Transverse colon (tissue), 4 donors: ENCODE results near the gene DBNL. TPM values are rescaled to one million over a fixed set of nuclear protein-coding genes. Genes with fewer than 3 reads are reported as not detected.
"Not testable (repeated sequence)": the region's sequence is repeated elsewhere in the genome, so short reads cannot be mapped to it uniquely, and the experiment has no call there.

Source experiments
- DNase-seq: peaks from one replicate; pipeline ENCODE4 v3.0.0-alpha.2; 2019
- H3K27ac ChIP-seq, 4 donors: fragments of 200-600 bp; sonication (generic); 2 replicates each; pipeline ENCODE4 v1.5.1; 2016 to 2018; ENCODE audit warnings: inconsistent platforms in 4 of 4
- H3K27me3 ChIP-seq: fragments of 200-600 bp; sonication (generic); 2 replicates; pipeline ENCODE4 v1.5.1; 2017; ENCODE audit warnings: inconsistent platforms
- H3K36me3 ChIP-seq, 4 donors: fragments of 200-600 bp; sonication (generic); 2 replicates each; pipeline ENCODE4 v1.5.1; 2017 to 2019; ENCODE audit warnings: inconsistent platforms in 4 of 4
- H3K4me1 ChIP-seq, 4 donors: fragments of 200-600 bp; sonication (generic); 2 replicates each; pipeline ENCODE4 v1.5.1; 2017 to 2020; ENCODE audit warnings: inconsistent platforms in 4 of 4
- H3K4me3 ChIP-seq, 4 donors: fragments of 200-600 bp; sonication (generic); 1 replicate in 1 of 4; 2 replicates in 3 of 4; pipeline versions ENCODE4 v1.5.1 to v1.6.1; 2017 to 2019; ENCODE audit warnings: inconsistent platforms in 4 of 4
- H3K9me3 ChIP-seq, 2 donors: fragments of 200-600 bp; sonication (generic); 2 replicates each; pipeline ENCODE4 v1.5.1; 2017 to 2019; ENCODE audit warnings: inconsistent platforms in 2 of 2
- CTCF ChIP-seq, 5 experiments: fragments of 200-600 bp in 3 of 5; fragments of 450-650 bp in 2 of 5; sonication (generic) in 3 of 5; IDR thresholded peaks; 1 replicate in 2 of 5; 2 replicates in 3 of 5; pipeline ENCODE4 v1.5.1; 2016 to 2017; ENCODE audit warnings: antibody characterized with exemption in 5 of 5, inconsistent platforms in 3 of 5, mild to moderate bottlenecking in 2 of 5, moderate library complexity in 1 of 5
- EP300 ChIP-seq: sonication (generic); formaldehyde crosslinking; IDR thresholded peaks from one replicate; pipeline ENCODE4 v1.6.1; 2017; ENCODE audit warnings: antibody characterized with exemption, low read depth
- POLR2A ChIP-seq: fragments of 450-650 bp; IDR thresholded peaks from one replicate; pipeline ENCODE4 v1.6.1; 2016; ENCODE audit warnings: antibody characterized with exemption, mild to moderate bottlenecking, moderate library complexity
- POLR2AphosphoS5 ChIP-seq, 3 donors: sonication (generic); formaldehyde crosslinking; IDR thresholded peaks; one replicate each; pipeline ENCODE4 v1.6.1; 2016; ENCODE audit warnings: antibody characterized with exemption in 3 of 3
- WGBS, 2 donors: methylation state at CpG; one replicate each; pipeline ENCODE4 v1.1.5; 2018; ENCODE audit warnings: low coverage in 1 of 2; 5-methylcytosine and 5-hydroxymethylcytosine counted together
- in situ Hi-C, 4 donors: fragments of 200-750 bp; cut with MboI; loops; one replicate each; pipeline versions ENCODE4 v1.15.0 to v1.15.1; 2017; ENCODE audit warnings: low sequenced_read_pairs in 3 of 4, low pct_ligation_motif_present in 1 of 4, low pct_unique_long_range_greater_than_20kb in 1 of 4
- intact Hi-C: fragments of 100-400 bp; cut with DNase I; formaldehyde crosslinking; loops from one replicate; pipeline ENCODE4 v1.15.1; 2023; ENCODE audit warnings: low total_unique reads
- total RNA-seq, 4 donors: library from RNA; depleted of rRNA; stranded (reverse); fragments of >200 nt; gene quantifications; one replicate each; pipeline ENCODE4 v1.1.0, GENCODE V29; 2016

Gene DBNL
- 100 to 1,000 TPM in 3 of 4 donors, 10 to 100 TPM in 1; 97.5 to 184 (median 137) TPM for total RNA-seq

- DNase-seq = peak; percentile 97
- intact Hi-C loops (no loop called here), in situ Hi-C loops (no loop called here)
- H3K36me3 ChIP-seq = no peaks in the 10 kb centered on the region
- 1% methylated on average over 35 of the region's 74 CpGs; no CpG with 5 or more reads in 1 of the 2 donors for WGBS, 2 donors
- H3K4me3 ChIP-seq = peak within 1 kb of the TSS; percentile 80 to 94 (median 83)
- H3K27me3 ChIP-seq = no peaks in the 10 kb centered on the region
- TF ChIP-seq POLR2AphosphoS5 (IDR thresholded peaks at IDR 0.05) (peak; percentile 91 to 96 (median 93)), POLR2A (peak; percentile 93), CTCF (IDR thresholded peaks at IDR 0.05) (no peak), EP300 (peak; percentile 33)
- no peaks in the 10 kb centered on the region for H3K9me3 ChIP-seq
- H3K4me1 ChIP-seq = peaks cover 15 to 46% (median 31%) of the 10 kb centered on the region in 4 donors
- H3K27ac ChIP-seq = peak within 1 kb of the TSS; percentile 90 to 95 (median 94)
These were observed at the start of gene DBNL for GRCh38 chr7:44044315-44045225. Gene DBNL, plus strand, starts transcription at chr7:44044702. Its CDS starts 36 bp downstream, at chr7:44044738.

DNA sequence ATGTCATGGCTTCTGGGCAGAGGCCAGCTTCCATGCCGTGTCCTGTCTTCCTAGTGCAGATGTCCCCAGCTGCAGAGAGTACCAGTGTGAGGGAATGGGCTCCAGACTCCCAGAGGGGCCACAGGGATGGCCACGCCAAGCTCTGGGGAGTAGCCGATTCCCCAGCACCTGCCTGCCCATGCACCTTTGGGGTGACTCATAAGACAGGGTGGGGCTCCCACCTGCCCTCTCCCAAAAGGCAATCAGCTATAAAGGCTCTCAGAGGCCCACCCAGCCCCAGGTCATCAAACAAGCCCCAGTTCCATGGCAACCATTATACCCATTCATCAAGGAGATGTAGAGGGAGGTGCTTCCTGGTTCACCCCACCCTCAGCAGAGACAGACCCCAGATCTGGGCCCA is 47.0 kb upstream of the DBNL start, which contains the start of gene SPDYE1:
TSS of gene SPDYE1 (plus strand) at position 366 of the 400 bp plus-strand sequence. CDS start 2,053 bp downstream, outside the sequence.
- 94% methylated on average over 3 of the region's 3 CpGs; no CpG with 5 or more reads in 1 of the 2 donors for WGBS, 2 donors
- H3K9me3 ChIP-seq, H3K36me3 ChIP-seq, intact Hi-C loops, H3K27me3 ChIP-seq, H3K27ac ChIP-seq, H3K4me3 ChIP-seq, DNase-seq, in situ Hi-C loops, H3K4me1 ChIP-seq: not testable (repeated sequence)

GRCh38 chr7:44012081-44012480 is 32.4 kb upstream of the DBNL start:
- H3K9me3 ChIP-seq, H3K4me1 ChIP-seq, H3K27me3 ChIP-seq, intact Hi-C loops, H3K27ac ChIP-seq, in situ Hi-C loops, DNase-seq, H3K36me3 ChIP-seq, H3K4me3 ChIP-seq: not testable (repeated sequence)
- 90% methylated on average over 7 of the region's 8 CpGs; no CpG with 5 or more reads in 1 of the 2 donors for WGBS, 2 donors

DNA sequence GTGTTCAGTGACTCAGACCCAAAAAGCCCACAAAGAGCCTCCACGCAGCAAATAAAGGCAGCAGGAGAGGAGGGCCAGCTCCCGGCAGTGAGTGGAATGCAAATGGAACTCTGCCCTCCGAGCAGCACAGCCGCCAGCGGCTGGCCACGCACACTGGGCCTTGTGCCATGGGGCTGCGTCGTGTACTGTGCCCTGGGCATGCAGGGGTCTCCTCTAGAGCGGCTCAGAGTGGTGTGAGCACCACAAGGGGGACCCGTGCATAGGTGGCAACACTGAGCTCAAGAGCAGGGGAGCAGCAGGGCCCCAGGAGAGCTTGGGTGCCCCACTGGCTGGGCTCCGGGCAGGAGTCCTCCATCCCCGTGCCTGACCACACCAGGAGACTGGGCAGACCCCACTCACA is 29.4 kb upstream of the DBNL start:
- DNase-seq, in situ Hi-C loops, H3K36me3 ChIP-seq, H3K9me3 ChIP-seq, intact Hi-C loops, H3K27ac ChIP-seq, H3K27me3 ChIP-seq, H3K4me3 ChIP-seq: not testable (repeated sequence)
- WGBS, 2 donors = 100% methylated on average over 2 of the region's 12 CpGs; no CpG with 5 or more reads in 1 of the 2 donors
- H3K4me1 ChIP-seq = peaks cover 0 to 17% (median 7%) of the 10 kb centered on the region in 4 donors

- intact Hi-C loops, H3K36me3 ChIP-seq, H3K9me3 ChIP-seq, H3K27me3 ChIP-seq, in situ Hi-C loops: not testable (repeated sequence)
- peak; percentile 99 for DNase-seq
- H3K4me3 ChIP-seq = peak overlapping the region; percentile 67 to 88 (median 76)
- WGBS, 2 donors = 4% methylated on average over 59 of the region's 63 CpGs; no CpG with 5 or more reads in 1 of the 2 donors
- H3K27ac ChIP-seq = peak overlapping the region; percentile 76 to 92 (median 82)
- peaks cover 0 to 17% (median 7%) of the 10 kb centered on the region in 4 donors for H3K4me1 ChIP-seq
- TF ChIP-seq CTCF (IDR thresholded peaks at IDR 0.05) (peak; percentile 47 to 71 (median 62)), POLR2AphosphoS5 (IDR thresholded peaks at IDR 0.05) (peak; percentile 48 to 85 (median 75)), POLR2A (peak; percentile 84)
These were observed 25.4 kb upstream of the DBNL start for GRCh38 chr7:44018857-44019807.

DNA sequence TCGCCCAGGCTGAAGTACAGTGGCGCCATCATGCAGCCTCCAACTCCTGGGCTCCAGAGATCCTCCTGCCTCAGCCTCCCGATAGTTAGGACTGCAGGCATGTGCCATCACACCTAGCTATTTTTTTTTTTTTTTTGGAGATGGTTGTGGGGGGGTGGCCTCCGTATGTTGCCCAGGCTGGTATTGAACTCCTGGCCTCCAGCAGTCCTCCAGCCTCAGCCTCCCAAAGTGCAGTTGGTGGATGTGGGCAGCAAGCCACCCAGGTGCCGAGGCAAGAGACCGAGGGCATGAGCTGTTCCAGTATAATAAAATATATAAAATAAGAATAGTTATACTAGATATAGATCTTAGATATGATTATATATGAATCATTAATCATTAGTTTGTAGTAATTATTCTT is 24.7 kb upstream of the DBNL start:
- 45 to 68% methylated on average over 2 to 6 of the region's 6 CpGs for WGBS, 2 donors
- intact Hi-C loops = not testable (repeated sequence)

GRCh38 chr7:44022069-44022468 is 22.4 kb upstream of the DBNL start:
- H3K27me3 ChIP-seq, H3K4me3 ChIP-seq, H3K27ac ChIP-seq, H3K9me3 ChIP-seq, H3K36me3 ChIP-seq, DNase-seq, in situ Hi-C loops, intact Hi-C loops: not testable (repeated sequence)
- WGBS, 2 donors = 53% methylated on average over 6 of the region's 7 CpGs; no CpG with 5 or more reads in 1 of the 2 donors
- H3K4me1 ChIP-seq = peaks cover 0 to 17% (median 7%) of the 10 kb centered on the region in 4 donors

More for the DNA sequence above, 24.7 kb upstream of the DBNL start:
- H3K4me3 ChIP-seq, H3K9me3 ChIP-seq, DNase-seq, in situ Hi-C loops, H3K36me3 ChIP-seq, H3K27me3 ChIP-seq: not testable (repeated sequence)
- Histone ChIP-seq H3K4me1 (peaks cover 0 to 17% (median 7%) of the 10 kb centered on the region in 4 donors), H3K27ac (peak overlapping the region; percentile 76 to 92 (median 82))
